SU-DHL-6 (cell line): ENCODE results near the gene NLGN1.

Source experiments
- H2AFZ ChIP-seq: fragments of 200-600 bp; sonication (generic); 2 replicates; pipeline ENCODE4 v1.6.1; 2014; ENCODE audit warnings: low read depth, mild to moderate bottlenecking, moderate library complexity, mixed read lengths, antibody characterized with exemption, low read length; ENCODE audit not compliant: severe bottlenecking
- H3F3A ChIP-seq: fragments of 200-600 bp; shearing (Covaris generic); 2 replicates; pipeline ENCODE4 v1.6.0; 2016; ENCODE audit warnings: antibody characterized with exemption, mild to moderate bottlenecking; ENCODE audit not compliant: insufficient read depth
- H3K27ac ChIP-seq: fragments of 200-600 bp; sonication (generic); 2 replicates; pipeline ENCODE4 v1.5.1; 2016; ENCODE audit warnings: low read depth, mild to moderate bottlenecking, low read length, moderate library complexity, mixed read lengths
- H3K27me3 ChIP-seq: fragments of 200-600 bp; sonication (generic), shearing (Covaris generic); 2 replicates; pipeline ENCODE4 v1.6.0; 2014; ENCODE audit warnings: mild to moderate bottlenecking, low read length
- H3K36me3 ChIP-seq: fragments of 200-600 bp; sonication (generic); 2 replicates; pipeline ENCODE4 v1.6.1; 2014; ENCODE audit warnings: mild to moderate bottlenecking, low read length, mixed read lengths
- H3K4me2 ChIP-seq: fragments of 300-600, 200-600 bp; shearing (Covaris generic), sonication (generic); 2 replicates; pipeline ENCODE4 v1.6.0; 2014; ENCODE audit warnings: low read length, low read depth, mild to moderate bottlenecking; ENCODE audit not compliant: poor library complexity, severe bottlenecking
- H3K4me3 ChIP-seq: fragments of 200-600 bp; sonication (generic); 2 replicates; pipeline ENCODE4 v1.5.1; 2014; ENCODE audit warnings: antibody characterized with exemption, low read length, mild to moderate bottlenecking, mixed read lengths; ENCODE audit not compliant: insufficient read depth, poor library complexity, severe bottlenecking
- H3K79me2 ChIP-seq: fragments of 200-600 bp; sonication (generic); 2 replicates; pipeline ENCODE4 v1.6.1; 2014; ENCODE audit warnings: mild to moderate bottlenecking, low read length, moderate library complexity; ENCODE audit not compliant: insufficient read depth
- H3K9ac ChIP-seq: fragments of 200-600 bp; sonication (generic); 2 replicates; pipeline ENCODE4 v1.7.0; 2014; ENCODE audit warnings: mild to moderate bottlenecking, low read length
- H3K9me2 ChIP-seq: fragments of 200-600 bp; sonication (generic); replicated peaks from 2 replicates; pipeline ENCODE4 v1.6.1; 2014; ENCODE audit warnings: low read length; ENCODE audit not compliant: insufficient read depth
- H3K9me3 ChIP-seq: fragments of 200-600 bp; sonication (generic); 2 replicates; pipeline ENCODE4 v1.6.1; 2014; ENCODE audit warnings: low read length, mixed read lengths; ENCODE audit not compliant: insufficient read depth
- H4K20me1 ChIP-seq: fragments of 200-600 bp; sonication (generic); 2 replicates; pipeline ENCODE4 v1.6.1; 2014; ENCODE audit warnings: low read depth, mild to moderate bottlenecking, antibody characterized with exemption, low read length, moderate library complexity, mixed read lengths
- EZH2phosphoT487 ChIP-seq: fragments of 200-600 bp; sonication (generic), shearing (Covaris generic); conservative IDR thresholded peaks from 2 replicates; pipeline ENCODE4 v1.6.1; 2018; ENCODE audit warnings: mild to moderate bottlenecking, antibody characterized with exemption, low read length, moderate library complexity, mixed read lengths
- TF ChIP-seq, protein P1 (sequence below): fragments of 200-600 bp; sonication (generic); IDR thresholded peaks from one replicate; pipeline ENCODE4 v1.5.1; 2017; ENCODE audit warnings: antibody characterized with exemption, mild to moderate bottlenecking, low read length, moderate library complexity; ENCODE audit not compliant: insufficient read depth, poor library complexity, severe bottlenecking

The NLGN1 gene

DNA sequence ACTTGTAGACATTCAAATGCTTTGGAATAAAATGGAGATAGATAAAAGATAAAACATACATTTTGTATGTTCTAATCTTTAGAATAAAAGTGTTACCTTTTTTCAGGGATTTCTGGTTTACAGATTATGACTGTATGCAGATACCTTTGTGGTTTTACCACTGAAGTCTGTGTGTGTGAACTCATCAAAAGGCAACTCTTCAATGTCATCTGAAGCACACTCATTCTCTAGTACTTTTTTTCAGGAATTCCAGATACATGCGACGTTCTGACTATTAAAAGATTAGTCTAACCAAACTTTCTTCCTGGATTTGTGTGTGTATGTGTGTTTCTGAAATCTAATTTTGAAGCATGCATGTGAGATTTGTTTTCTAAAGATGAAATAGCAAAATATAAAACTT is 188.6 kb downstream of the NLGN1 start:
- no peaks in the 10 kb centered on the region for H3K79me2 ChIP-seq
- H3K9me2 ChIP-seq = no peaks in the 10 kb centered on the region
- H3F3A ChIP-seq = no peaks in the 10 kb centered on the region
- H3K4me2 ChIP-seq = no peak overlapping the region
- H3K9ac ChIP-seq = no peak overlapping the region
- H3K36me3 ChIP-seq = no peaks in the 10 kb centered on the region
- H2AFZ ChIP-seq = no peak overlapping the region
- H3K27ac ChIP-seq = no peak overlapping the region
- H3K27me3 ChIP-seq = no peaks in the 10 kb centered on the region
- H3K9me3 ChIP-seq = no peaks in the 10 kb centered on the region
- TF ChIP-seq EZH2phosphoT487 = no peak
- TF ChIP-seq, protein P1, sequence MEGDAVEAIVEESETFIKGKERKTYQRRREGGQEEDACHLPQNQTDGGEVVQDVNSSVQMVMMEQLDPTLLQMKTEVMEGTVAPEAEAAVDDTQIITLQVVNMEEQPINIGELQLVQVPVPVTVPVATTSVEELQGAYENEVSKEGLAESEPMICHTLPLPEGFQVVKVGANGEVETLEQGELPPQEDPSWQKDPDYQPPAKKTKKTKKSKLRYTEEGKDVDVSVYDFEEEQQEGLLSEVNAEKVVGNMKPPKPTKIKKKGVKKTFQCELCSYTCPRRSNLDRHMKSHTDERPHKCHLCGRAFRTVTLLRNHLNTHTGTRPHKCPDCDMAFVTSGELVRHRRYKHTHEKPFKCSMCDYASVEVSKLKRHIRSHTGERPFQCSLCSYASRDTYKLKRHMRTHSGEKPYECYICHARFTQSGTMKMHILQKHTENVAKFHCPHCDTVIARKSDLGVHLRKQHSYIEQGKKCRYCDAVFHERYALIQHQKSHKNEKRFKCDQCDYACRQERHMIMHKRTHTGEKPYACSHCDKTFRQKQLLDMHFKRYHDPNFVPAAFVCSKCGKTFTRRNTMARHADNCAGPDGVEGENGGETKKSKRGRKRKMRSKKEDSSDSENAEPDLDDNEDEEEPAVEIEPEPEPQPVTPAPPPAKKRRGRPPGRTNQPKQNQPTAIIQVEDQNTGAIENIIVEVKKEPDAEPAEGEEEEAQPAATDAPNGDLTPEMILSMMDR = no peak
- H4K20me1 ChIP-seq = no peaks in the 10 kb centered on the region
- H3K4me3 ChIP-seq = no peak overlapping the region

DNA sequence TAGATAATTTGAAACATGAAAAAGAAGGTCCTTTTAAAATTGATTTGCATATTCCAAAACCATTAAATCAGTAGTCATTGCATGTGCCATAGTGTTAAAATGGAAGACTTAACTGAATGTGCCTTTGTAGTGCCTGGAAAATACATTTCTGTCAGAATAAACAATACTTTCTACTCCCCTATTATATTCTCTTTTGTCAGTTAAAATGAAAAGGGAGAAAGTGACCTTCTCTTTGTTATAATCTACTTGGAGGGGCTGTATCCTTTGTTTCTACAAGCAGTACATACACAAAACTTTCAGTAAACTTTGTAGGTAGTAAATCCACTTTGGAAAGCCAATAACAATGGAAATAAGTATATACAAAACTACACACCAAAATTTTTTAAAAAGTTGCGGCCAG is 189.5 kb downstream of the NLGN1 start:
- Histone ChIP-seq H3K27me3 (no peaks in the 10 kb centered on the region), H3K9ac (no peak overlapping the region), H3K27ac (no peak overlapping the region), H4K20me1 (no peaks in the 10 kb centered on the region), H2AFZ (no peak overlapping the region), H3K9me3 (no peaks in the 10 kb centered on the region), H3K4me3 (no peak overlapping the region), H3K4me2 (no peak overlapping the region), H3K36me3 (no peaks in the 10 kb centered on the region), H3K79me2 (no peaks in the 10 kb centered on the region), H3K9me2 (no peaks in the 10 kb centered on the region), H3F3A (no peaks in the 10 kb centered on the region)
- TF ChIP-seq, protein P1 = no peak
- no peak for TF ChIP-seq EZH2phosphoT487

DNA sequence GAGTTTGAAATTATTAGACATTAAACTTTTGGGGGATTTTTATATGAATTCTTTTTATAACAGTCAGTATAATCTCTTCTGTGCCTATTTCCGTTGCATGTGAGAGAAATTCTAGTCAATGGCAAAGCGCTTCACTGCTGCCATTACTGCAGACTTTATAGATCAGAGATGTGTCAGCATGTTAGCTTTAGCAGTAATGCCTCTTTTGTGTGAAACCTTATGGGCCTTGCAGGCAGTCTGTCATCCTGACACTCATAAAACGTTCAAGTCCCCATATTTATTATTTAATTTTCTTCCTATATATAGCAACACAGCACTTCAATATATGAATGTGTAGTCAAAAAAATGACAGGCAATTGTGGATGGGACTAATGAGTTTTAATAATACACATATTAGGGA is 191.0 kb downstream of the NLGN1 start:
- no peaks in the 10 kb centered on the region for H3K27me3 ChIP-seq
- no peaks in the 10 kb centered on the region for H3K36me3 ChIP-seq
- no peak overlapping the region for H3K9ac ChIP-seq
- H3K79me2 ChIP-seq = no peaks in the 10 kb centered on the region
- H3K27ac ChIP-seq = no peak overlapping the region
- no peaks in the 10 kb centered on the region for H3F3A ChIP-seq
- no peaks in the 10 kb centered on the region for H3K9me3 ChIP-seq
- H3K4me2 ChIP-seq = no peak overlapping the region
- H4K20me1 ChIP-seq = no peaks in the 10 kb centered on the region
- no peak overlapping the region for H2AFZ ChIP-seq
- H3K9me2 ChIP-seq = no peaks in the 10 kb centered on the region
- no peak overlapping the region for H3K4me3 ChIP-seq
- TF ChIP-seq, protein P1 = no peak

DNA sequence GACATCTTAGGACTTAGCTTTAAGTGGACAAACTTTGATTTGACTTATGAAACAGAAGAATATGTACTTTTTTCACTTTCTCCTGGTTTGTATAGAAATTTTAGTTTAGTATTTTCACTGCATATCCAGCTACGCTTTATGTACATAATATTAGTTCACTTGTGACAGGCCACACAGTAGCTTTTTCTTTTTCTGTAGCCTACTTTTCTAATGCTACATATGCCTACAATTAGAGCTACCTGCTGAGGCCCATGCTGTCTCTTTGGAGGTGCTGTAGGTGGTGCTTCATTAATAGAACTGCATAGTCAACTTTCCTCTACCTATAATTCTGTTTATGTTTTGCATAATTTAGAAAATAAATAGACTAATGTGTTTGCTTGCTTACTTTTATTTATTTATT is 191.6 kb downstream of the NLGN1 start:
- TF ChIP-seq, protein P1 = no peak
- no peak for TF ChIP-seq EZH2phosphoT487
- no peaks in the 10 kb centered on the region for H3K9me3 ChIP-seq
- no peak overlapping the region for H3K4me3 ChIP-seq

More for the DNA sequence above, 191.6 kb downstream of the NLGN1 start:
- Histone ChIP-seq H3K9me2 (no peaks in the 10 kb centered on the region), H3F3A (no peaks in the 10 kb centered on the region), H3K79me2 (no peaks in the 10 kb centered on the region), H3K36me3 (no peaks in the 10 kb centered on the region), H4K20me1 (no peaks in the 10 kb centered on the region), H3K9ac (no peak overlapping the region), H3K27me3 (no peaks in the 10 kb centered on the region), H3K4me2 (no peak overlapping the region), H2AFZ (no peak overlapping the region), H3K27ac (no peak overlapping the region)
